HEK293T (cell line): ENCODE data around the gene FBLL1.

Experiments used
- ARNT ChIP-seq: fragments of 450-650 bp; IDR thresholded peaks from 2 replicates; pipeline ENCODE4 v1.6.1; 2017; ENCODE audit warnings: mild to moderate bottlenecking
- BHLHE40 ChIP-seq: fragments of 450-650 bp; IDR thresholded peaks from 2 replicates; pipeline ENCODE4 v1.6.1; 2016; ENCODE audit warnings: mild to moderate bottlenecking, moderate library complexity, borderline replicate concordance
- ELF4 ChIP-seq: fragments of 450-650 bp; IDR thresholded peaks from 2 replicates; pipeline ENCODE4 v1.6.1; 2017; ENCODE audit warnings: antibody characterized with exemption
- FOXA1 ChIP-seq: fragments of 450-650 bp; IDR thresholded peaks from 2 replicates; pipeline ENCODE4 v1.6.1; 2016; ENCODE audit warnings: mild to moderate bottlenecking
- FOXK2 ChIP-seq: fragments of 450-650 bp; IDR thresholded peaks from 2 replicates; pipeline ENCODE4 v1.6.1; 2016; ENCODE audit warnings: mild to moderate bottlenecking
- FOXM1 ChIP-seq: fragments of 450-650 bp; IDR thresholded peaks from 2 replicates; pipeline ENCODE4 v1.6.1; 2017; ENCODE audit warnings: mild to moderate bottlenecking, borderline replicate concordance
- HDGF ChIP-seq: fragments of 450-650 bp; IDR thresholded peaks from 2 replicates; pipeline ENCODE4 v1.6.1; 2017; ENCODE audit warnings: antibody characterized with exemption, borderline replicate concordance
- LEF1 ChIP-seq: fragments of 450-650 bp; IDR thresholded peaks from 2 replicates; pipeline ENCODE4 v1.6.1; 2017; ENCODE audit warnings: mild to moderate bottlenecking, borderline replicate concordance
- NFRKB ChIP-seq: fragments of 450-650 bp; IDR thresholded peaks from 2 replicates; pipeline ENCODE4 v1.6.1; 2016; ENCODE audit warnings: mild to moderate bottlenecking, moderate library complexity
- SUZ12 ChIP-seq: fragments of 450-650 bp; IDR thresholded peaks from 2 replicates; pipeline ENCODE4 v1.6.1; 2016; ENCODE audit warnings: mild to moderate bottlenecking
- TARDBP ChIP-seq: fragments of 450-650 bp; IDR thresholded peaks from 2 replicates; pipeline ENCODE4 v1.6.1; 2016
- TF ChIP-seq, protein P1 (sequence below): fragments of 450-650 bp; IDR thresholded peaks from 2 replicates; pipeline ENCODE4 v1.6.1; 2016

DNA sequence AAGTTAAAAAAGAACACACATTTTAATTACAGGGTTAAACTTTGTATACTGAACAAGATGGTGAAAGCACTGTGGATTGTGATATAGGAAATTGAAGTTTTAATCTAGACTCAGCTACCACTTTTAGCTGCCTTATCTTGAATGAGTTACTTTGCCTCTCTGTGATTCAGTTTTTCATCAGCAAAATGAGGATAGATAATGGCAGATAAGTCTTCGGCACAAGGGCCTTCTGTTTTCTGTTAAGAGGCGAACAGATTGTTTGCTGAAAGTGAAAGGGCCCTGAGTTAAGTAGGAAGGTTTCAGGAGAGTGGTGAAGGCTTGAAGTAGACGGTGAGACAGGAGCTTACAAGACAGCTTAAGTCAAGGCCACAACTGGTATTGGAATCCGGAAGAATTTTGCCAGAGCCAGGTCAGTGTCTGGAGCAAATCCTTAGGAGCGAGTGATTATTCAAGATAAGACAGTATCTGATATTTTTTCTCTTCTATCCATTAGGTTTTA lies 35.0 kb upstream of the FBLL1 start:
- TF ChIP-seq ARNT (no peak), FOXM1 (no peak), SUZ12 (no peak), NFRKB (no peak), LEF1 (no peak), FOXK2 (no peak), FOXA1 (no peak), HDGF (no peak), TARDBP (no peak), ELF4 (no peak), BHLHE40 (no peak)
- TF ChIP-seq, protein P1, sequence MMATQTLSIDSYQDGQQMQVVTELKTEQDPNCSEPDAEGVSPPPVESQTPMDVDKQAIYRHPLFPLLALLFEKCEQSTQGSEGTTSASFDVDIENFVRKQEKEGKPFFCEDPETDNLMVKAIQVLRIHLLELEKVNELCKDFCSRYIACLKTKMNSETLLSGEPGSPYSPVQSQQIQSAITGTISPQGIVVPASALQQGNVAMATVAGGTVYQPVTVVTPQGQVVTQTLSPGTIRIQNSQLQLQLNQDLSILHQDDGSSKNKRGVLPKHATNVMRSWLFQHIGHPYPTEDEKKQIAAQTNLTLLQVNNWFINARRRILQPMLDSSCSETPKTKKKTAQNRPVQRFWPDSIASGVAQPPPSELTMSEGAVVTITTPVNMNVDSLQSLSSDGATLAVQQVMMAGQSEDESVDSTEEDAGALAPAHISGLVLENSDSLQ = no peak
